Vagina (tissue), 2 donors: ENCODE data around the gene RITA1. TPM values are rescaled to one million over a fixed set of nuclear protein-coding genes. Genes with fewer than 3 reads are reported as not detected.

Experiments used
- DNase-seq, 2 donors: peaks; one replicate each; pipeline ENCODE4 v3.0.0-alpha.2; 2017; ENCODE audit errors: extremely low spot score in 2 of 2
- H3K27ac ChIP-seq: fragments of 200-600 bp; sonication (generic); one replicate; pipeline ENCODE4 v1.5.1; 2019
- H3K27me3 ChIP-seq: fragments of 200-600 bp; sonication (generic); one replicate; pipeline ENCODE4 v1.5.1; 2019
- H3K36me3 ChIP-seq, 2 donors: fragments of 200-600 bp; sonication (generic); one replicate each; pipeline ENCODE4 v1.5.1; 2017 to 2019
- H3K4me1 ChIP-seq: fragments of 200-600 bp; sonication (generic); one replicate; pipeline ENCODE4 v1.5.1; 2019
- H3K4me3 ChIP-seq, 2 donors: fragments of 200-600 bp; sonication (generic); 1 replicate in 1 of 2; 2 replicates in 1 of 2; pipeline ENCODE4 v1.5.1; 2016 to 2019
- H3K9me3 ChIP-seq: fragments of 200-600 bp; sonication (generic); one replicate; pipeline ENCODE4 v1.5.1; 2019
- POLR2A ChIP-seq, 2 donors: fragments of 450-650 bp; IDR thresholded peaks; one replicate each; pipeline ENCODE4 v1.6.1; 2017; ENCODE audit warnings: antibody characterized with exemption in 2 of 2, mild to moderate bottlenecking in 2 of 2, moderate library complexity in 2 of 2
- POLR2AphosphoS5 ChIP-seq, 2 donors: sonication (generic); formaldehyde crosslinking; IDR thresholded peaks; one replicate each; pipeline ENCODE4 v1.9.0; 2017; ENCODE audit warnings: antibody characterized with exemption in 2 of 2, mild to moderate bottlenecking in 2 of 2, low read depth in 1 of 2; ENCODE audit not compliant: insufficient read depth in 1 of 2
- intact Hi-C: fragments of 100-400 bp; cut with DNase I; formaldehyde crosslinking; loops from one replicate; pipeline ENCODE4 v1.15.1; 2023
- total RNA-seq: library from RNA; depleted of rRNA; stranded (reverse); fragments of >200 nt; gene quantifications from one replicate; pipeline ENCODE4 v1.2.3, GENCODE V29; 2016
- TF ChIP-seq, protein P1 (sequence below), 3 experiments: fragments of 450-650 bp in 2 of 3; fragments of 200-600 bp in 1 of 3; sonication (generic) in 1 of 3; IDR thresholded peaks; one replicate each; pipeline ENCODE4 v1.5.1; 2017 to 2019; ENCODE audit warnings: antibody characterized with exemption in 3 of 3, mild to moderate bottlenecking in 2 of 3, moderate library complexity in 2 of 3

RITA1 gene
- total RNA-seq, 1 donor from 2014 or later: 14.5 TPM

DNA sequence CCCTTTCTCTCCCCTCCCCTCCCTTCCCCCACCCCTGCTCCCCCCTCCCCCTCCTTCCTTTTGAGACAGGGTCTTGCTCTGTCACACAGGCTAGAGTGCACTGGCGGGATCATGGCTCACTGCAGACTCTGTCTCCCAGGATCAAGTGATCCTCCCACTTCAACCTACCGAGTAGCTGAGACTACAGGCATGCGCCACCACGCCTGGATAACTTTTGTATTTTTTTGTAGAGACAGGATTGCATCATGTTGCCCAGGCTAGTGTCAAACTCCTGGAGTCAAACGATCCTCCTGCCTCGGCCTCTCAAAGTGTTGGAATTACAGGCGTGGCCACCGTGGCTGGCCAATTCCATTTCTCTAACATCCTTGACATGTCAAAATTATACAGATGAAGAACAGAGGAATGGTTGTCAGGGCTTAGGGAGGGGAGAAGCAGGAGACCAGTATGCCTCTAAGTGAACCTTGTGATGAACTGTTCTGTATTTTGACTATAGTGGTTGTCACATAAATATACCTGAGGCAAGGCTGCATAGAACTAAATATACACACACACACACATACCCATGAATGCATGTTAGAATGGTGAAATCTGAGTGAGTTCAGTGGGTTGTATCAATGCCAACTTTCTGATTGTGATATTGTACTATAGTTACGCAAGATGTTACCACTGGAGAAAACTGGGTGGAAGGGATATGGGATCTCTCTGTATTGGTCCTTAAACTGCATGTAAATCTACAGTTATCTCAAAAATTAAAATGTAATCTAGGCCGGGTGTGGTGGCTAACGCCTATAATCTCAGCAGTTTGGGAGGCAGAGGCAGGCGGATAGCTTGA is 39.6 kb upstream of the RITA1 start:
- TF ChIP-seq POLR2A (IDR thresholded peaks at IDR 0.05): no peak
- no peak for TF ChIP-seq POLR2AphosphoS5 (IDR thresholded peaks at IDR 0.05; ENCODE audit: insufficient read depth in 1 of 2, low read depth in 1 of 2)
- TF ChIP-seq, protein P1, sequence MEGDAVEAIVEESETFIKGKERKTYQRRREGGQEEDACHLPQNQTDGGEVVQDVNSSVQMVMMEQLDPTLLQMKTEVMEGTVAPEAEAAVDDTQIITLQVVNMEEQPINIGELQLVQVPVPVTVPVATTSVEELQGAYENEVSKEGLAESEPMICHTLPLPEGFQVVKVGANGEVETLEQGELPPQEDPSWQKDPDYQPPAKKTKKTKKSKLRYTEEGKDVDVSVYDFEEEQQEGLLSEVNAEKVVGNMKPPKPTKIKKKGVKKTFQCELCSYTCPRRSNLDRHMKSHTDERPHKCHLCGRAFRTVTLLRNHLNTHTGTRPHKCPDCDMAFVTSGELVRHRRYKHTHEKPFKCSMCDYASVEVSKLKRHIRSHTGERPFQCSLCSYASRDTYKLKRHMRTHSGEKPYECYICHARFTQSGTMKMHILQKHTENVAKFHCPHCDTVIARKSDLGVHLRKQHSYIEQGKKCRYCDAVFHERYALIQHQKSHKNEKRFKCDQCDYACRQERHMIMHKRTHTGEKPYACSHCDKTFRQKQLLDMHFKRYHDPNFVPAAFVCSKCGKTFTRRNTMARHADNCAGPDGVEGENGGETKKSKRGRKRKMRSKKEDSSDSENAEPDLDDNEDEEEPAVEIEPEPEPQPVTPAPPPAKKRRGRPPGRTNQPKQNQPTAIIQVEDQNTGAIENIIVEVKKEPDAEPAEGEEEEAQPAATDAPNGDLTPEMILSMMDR (IDR thresholded peaks at IDR 0.05): no peak
- no peaks in the 10 kb centered on the region for H3K36me3 ChIP-seq
- H3K27me3 ChIP-seq: no peaks in the 10 kb centered on the region

DNA sequence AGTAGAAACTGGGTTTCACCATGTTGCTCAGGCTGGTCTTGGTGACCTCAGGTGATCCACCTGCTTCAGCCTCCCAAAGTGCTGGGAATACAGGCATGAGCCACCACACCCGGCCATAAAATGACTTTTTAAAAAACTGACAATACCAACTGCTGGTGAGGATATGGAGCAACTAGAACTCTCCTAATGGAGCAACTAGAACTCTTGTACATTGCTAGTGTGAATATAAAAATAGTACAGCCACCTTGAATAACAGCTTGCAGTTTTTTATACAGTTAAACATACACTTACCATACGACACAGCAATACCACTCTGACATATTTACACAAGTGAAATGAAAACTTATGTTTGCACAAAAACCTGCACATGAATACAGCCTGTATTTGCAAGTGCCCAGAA is 38.5 kb upstream of the RITA1 start:
- H3K9me3 ChIP-seq: peaks cover 3% of the 10 kb centered on the region
- no peak for TF ChIP-seq POLR2A (IDR thresholded peaks at IDR 0.05)
- intact Hi-C loops: no loop called here
- H3K4me1 ChIP-seq: peaks cover 9% of the 10 kb centered on the region
- no peak overlapping the region for H3K27ac ChIP-seq
- no peak for DNase-seq
- no peak overlapping the region for H3K4me3 ChIP-seq
- H3K36me3 ChIP-seq: no peaks in the 10 kb centered on the region
- no peaks in the 10 kb centered on the region for H3K27me3 ChIP-seq

More for the DNA sequence above, 39.6 kb upstream of the RITA1 start:
- intact Hi-C loops: no loop called here
- Histone ChIP-seq H3K9me3 (peaks cover 3% of the 10 kb centered on the region), H3K4me3 (no peak overlapping the region), H3K4me1 (peaks cover 9% of the 10 kb centered on the region), H3K27ac (no peak overlapping the region)
- no peak for DNase-seq

DNA sequence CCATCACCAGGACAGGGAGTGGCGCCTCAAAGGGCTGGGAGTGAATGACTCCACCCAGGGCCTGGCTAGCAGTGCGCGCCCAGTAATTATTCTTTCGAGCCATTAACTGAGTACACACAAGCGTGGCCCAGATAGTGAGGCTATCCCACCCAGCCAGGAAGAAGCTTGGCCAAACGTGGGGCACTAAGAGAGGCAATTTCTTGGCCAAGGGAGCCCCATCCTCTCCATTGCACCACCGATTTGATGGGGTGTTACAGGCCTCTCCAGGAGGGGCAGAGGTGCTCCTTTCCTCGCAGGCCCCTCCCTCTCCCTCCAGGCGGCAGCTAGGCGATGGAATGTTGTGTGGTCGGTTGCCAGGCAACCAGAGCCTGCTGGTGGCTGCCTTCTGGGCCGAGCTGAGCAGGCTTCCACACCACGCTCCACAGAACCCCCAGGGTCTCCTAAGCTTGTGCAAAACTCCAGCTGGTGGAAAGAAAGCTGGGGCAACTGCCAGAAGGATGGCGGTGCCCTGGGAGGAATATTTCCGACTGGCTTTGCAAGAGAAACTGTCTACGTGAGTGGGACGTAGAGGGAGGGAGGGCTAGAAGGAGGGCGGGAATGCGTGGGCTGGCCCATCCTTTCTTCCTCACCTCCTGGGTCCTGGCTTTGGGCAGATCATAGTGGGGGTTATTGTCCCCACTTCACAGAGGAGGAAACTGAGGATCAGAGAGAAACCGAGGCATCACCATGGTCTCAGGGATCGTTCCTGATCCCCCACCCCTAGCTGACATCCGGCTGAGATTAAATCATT is 36.0 kb upstream of the RITA1 start, which contains the start of gene CFAP73:
Gene CFAP73, plus strand, starts transcription at position 364 of the 790 bp plus-strand sequence. Its CDS starts 134 bp downstream, at position 498.
- Histone ChIP-seq H3K27me3 (no peaks in the 10 kb centered on the region), H3K36me3 (no peaks in the 10 kb centered on the region), H3K9me3 (peaks cover 3% of the 10 kb centered on the region), H3K27ac (no peak within 1 kb of the TSS), H3K4me1 (peaks cover 31% of the 10 kb centered on the region), H3K4me3 (no peak within 1 kb of the TSS)
- intact Hi-C loops: loop anchor here (10.0 kb wide), 1 partner anchor 1435 kb away; no protein-coding TSS in a partner anchor
- DNase-seq: no peak
- TF ChIP-seq POLR2AphosphoS5 (IDR thresholded peaks at IDR 0.05; ENCODE audit: insufficient read depth in 1 of 2, low read depth in 1 of 2): no peak
- TF ChIP-seq, protein P1 (IDR thresholded peaks at IDR 0.05): no peak
- no peak for TF ChIP-seq POLR2A (IDR thresholded peaks at IDR 0.05)

DNA sequence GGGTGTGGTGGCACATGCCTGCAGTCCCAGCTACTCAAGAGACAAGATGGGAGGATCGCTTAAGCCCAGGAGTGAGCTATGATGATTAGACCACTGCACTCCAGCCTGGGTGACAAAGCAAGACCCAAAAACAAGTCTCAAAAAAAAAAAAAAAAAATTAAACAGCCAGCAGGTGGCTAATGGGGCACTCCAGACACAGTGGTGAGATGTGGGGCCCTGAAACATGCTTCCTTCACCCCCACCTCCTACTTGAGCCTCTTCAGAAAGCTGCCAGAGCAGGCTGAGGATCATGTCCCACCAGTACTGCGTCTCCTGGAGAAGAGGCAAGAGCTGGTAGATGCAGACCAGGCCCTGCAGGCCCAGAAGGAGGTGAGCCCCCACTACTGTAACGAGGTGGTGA is 33.9 kb upstream of the RITA1 start:
- intact Hi-C loops: loop anchor here (10.0 kb wide), 1 partner anchor 1433 kb away; no protein-coding TSS in a partner anchor
- Histone ChIP-seq H3K4me3 (no peak overlapping the region), H3K9me3 (peaks cover 3% of the 10 kb centered on the region), H3K27ac (no peak overlapping the region), H3K36me3 (no peaks in the 10 kb centered on the region), H3K4me1 (peaks cover 36% of the 10 kb centered on the region), H3K27me3 (no peaks in the 10 kb centered on the region)
- TF ChIP-seq, protein P1 (IDR thresholded peaks at IDR 0.05): no peak
- no peak for TF ChIP-seq POLR2A (IDR thresholded peaks at IDR 0.05)
- TF ChIP-seq POLR2AphosphoS5 (IDR thresholded peaks at IDR 0.05; ENCODE audit: insufficient read depth in 1 of 2, low read depth in 1 of 2): no peak
- DNase-seq: no peak

DNA sequence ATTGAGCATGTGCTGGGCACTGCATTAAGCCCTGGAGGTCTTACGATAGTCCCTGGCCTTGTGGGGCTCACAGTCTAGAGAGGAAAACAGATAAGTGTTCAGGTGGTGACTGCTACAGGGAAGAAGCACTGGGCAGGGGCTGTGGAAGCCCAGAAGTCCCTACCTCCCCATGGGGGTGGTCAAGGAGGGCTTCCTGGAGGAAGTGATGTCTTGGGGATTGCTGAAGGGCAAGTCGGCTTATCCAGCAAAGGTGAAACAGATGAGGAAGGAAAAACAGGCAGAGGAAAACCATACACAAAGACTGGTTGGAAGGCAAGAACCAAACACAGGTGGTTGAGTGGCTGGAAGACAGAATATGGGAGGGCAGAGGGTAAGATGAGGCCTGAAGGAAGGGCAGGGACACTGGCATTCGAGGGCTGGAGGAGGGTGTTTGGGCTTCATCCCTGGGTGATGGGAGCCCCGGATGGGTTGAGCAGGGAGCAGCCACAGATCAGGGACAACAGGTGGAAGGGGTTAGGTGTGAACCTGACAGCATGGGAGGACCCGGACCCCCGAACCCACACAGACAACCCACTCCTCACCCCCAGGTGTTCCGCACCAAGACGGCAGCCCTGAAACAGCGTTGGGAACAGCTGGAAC is 33.2 kb upstream of the RITA1 start:
- H3K4me1 ChIP-seq: peaks cover 36% of the 10 kb centered on the region
- intact Hi-C loops: loop anchor here (10.0 kb wide), 1 partner anchor 1432 kb away; no protein-coding TSS in a partner anchor
- H3K4me3 ChIP-seq: peak overlapping the region in 1 of 2 donors; percentile 41
- H3K36me3 ChIP-seq: no peaks in the 10 kb centered on the region
- DNase-seq: no peak
- H3K27me3 ChIP-seq: no peaks in the 10 kb centered on the region
- peaks cover under 1% of the 10 kb centered on the region for H3K9me3 ChIP-seq
- TF ChIP-seq, protein P1 (IDR thresholded peaks at IDR 0.05): no peak
- TF ChIP-seq POLR2AphosphoS5 (IDR thresholded peaks at IDR 0.05; ENCODE audit: insufficient read depth in 1 of 2, low read depth in 1 of 2): no peak
- no peak for TF ChIP-seq POLR2A (IDR thresholded peaks at IDR 0.05)
- H3K27ac ChIP-seq: no peak overlapping the region
